Kidney (tissue), 14 donors: ENCODE results near the gene FERMT1. TPM values are rescaled to one million over a fixed set of nuclear protein-coding genes. Genes with fewer than 3 reads are reported as not detected.
A peak's percentile ranks its signal among the peaks of the same experiment; 100 is the strongest.
"Not testable (repeated sequence)": the region's sequence is repeated elsewhere in the genome, so short reads cannot be mapped to it uniquely, and the experiment has no call there.

Experiments
- DNase-seq, 5 donors: peaks; one replicate each; pipeline ENCODE4 v3.0.0-alpha.2; 2013 to 2020
- FAIRE-seq: peaks from 2 replicates; lab custom pipeline; 2012; peaks lifted over from hg19 to GRCh38; lab: Jason Lieb, UNC
- H3K27ac ChIP-seq, 2 donors: one replicate each; pipeline ENCODE4 v1.7.0; 2013; ENCODE audit warnings: low read depth in 2 of 2, low read length in 2 of 2, inconsistent platforms in 1 of 2
- H3K27me3 ChIP-seq: one replicate; pipeline ENCODE4 v1.7.1; 2013; ENCODE audit warnings: low read length, inconsistent platforms; ENCODE audit not compliant: control insufficient read depth, insufficient read depth
- H3K36me3 ChIP-seq, 3 donors: one replicate each; pipeline versions ENCODE4 v1.7.0 to v1.7.1; 2013; ENCODE audit warnings: low read length in 3 of 3, control low read depth in 1 of 3, inconsistent platforms in 1 of 3; ENCODE audit not compliant: insufficient read depth in 3 of 3, control insufficient read depth in 2 of 3
- H3K4me1 ChIP-seq, 3 donors: one replicate each; pipeline versions ENCODE4 v1.7.0 to v1.7.1; 2013; ENCODE audit warnings: low read length in 3 of 3, inconsistent platforms in 1 of 3, low read depth in 1 of 3; ENCODE audit not compliant: control insufficient read depth in 2 of 3, insufficient read depth in 2 of 3
- H3K4me3 ChIP-seq, 3 donors: one replicate each; pipeline versions ENCODE4 v1.7.0 to v1.8.1; 2013; ENCODE audit warnings: low read length in 3 of 3, control low read depth in 1 of 3, inconsistent platforms in 1 of 3
- H3K9ac ChIP-seq, 3 donors: one replicate each; pipeline versions ENCODE4 v1.7.0 to v1.7.1; 2013; ENCODE audit warnings: low read length in 3 of 3, control low read depth in 1 of 3, inconsistent platforms in 1 of 3
- H3K9me3 ChIP-seq, 3 donors: one replicate each; pipeline versions ENCODE4 v1.7.0 to v1.7.1; 2013; ENCODE audit warnings: low read length in 3 of 3, control low read depth in 1 of 3, inconsistent platforms in 1 of 3; ENCODE audit not compliant: control insufficient read depth in 2 of 3, insufficient read depth in 1 of 3
- CTCF ChIP-seq: IDR thresholded peaks from 3 replicates; pipeline ENCODE4 v1.5.1; 2012; ENCODE audit warnings: mild to moderate bottlenecking, moderate library complexity, borderline replicate concordance; ENCODE audit not compliant: insufficient read depth; ENCODE audit errors: extremely low read depth
- intact Hi-C: fragments of 100-400 bp; cut with DNase I; formaldehyde crosslinking; loops from one replicate; pipeline ENCODE4 v1.11.1; 2022
- polyA plus RNA-seq: library from polyadenylated mRNA; stranded (reverse); fragments of 350-450 nt; fragmentation: Illumina TruSeq; extraction: RNeasy Lipid Tissue Mini Kit (QIAGEN cat#74804); gene quantifications from one replicate; pipeline ENCODE4 v1.2.3, GENCODE V29; 2014; ENCODE audit warnings: low read depth, low replicate concordance; ENCODE audit not compliant: insufficient read depth
- total RNA-seq: library from RNA; stranded (reverse); fragmentation: NEBNext Ultra II Directional; extraction: Animal tissue kit (Norgen Biotek cat#: 25700); gene quantifications from one replicate; pipeline ENCODE4 v1.2.1, GENCODE V29; 2021
- donor health status: control.
- donor health status: control.
- donor health status: control.
- donor health status: control.
- donor health status: control.
- donor health status: DM: yes; HTN: yes; CAD: no.
- donor health status: Normal renal cell carcinoma (clear cell type).

FERMT1 gene
- total and polyA plus RNA-seq, 2 donors from 2014 or later: 0.57 to 2.2 TPM

GRCh38 chr20:6055161-6055783 lies 67.6 kb downstream of the FERMT1 start:
- no peak overlapping the region for H3K4me3 ChIP-seq
- H3K9ac ChIP-seq: no peak overlapping the region
- H3K9me3 ChIP-seq: no peaks in the 10 kb centered on the region
- no peak overlapping the region for H3K27ac ChIP-seq
- H3K36me3 ChIP-seq: no peaks in the 10 kb centered on the region
- FAIRE-seq (no peak), DNase-seq (peak in 4 of 5 donors; percentile 70 to 83 (median 74))
- peaks cover 0 to 12% (median 0%) of the 10 kb centered on the region in 3 donors for H3K4me1 ChIP-seq
- intact Hi-C loops: no loop called here
- no peaks in the 10 kb centered on the region for H3K27me3 ChIP-seq
- no peak for TF ChIP-seq CTCF

DNA sequence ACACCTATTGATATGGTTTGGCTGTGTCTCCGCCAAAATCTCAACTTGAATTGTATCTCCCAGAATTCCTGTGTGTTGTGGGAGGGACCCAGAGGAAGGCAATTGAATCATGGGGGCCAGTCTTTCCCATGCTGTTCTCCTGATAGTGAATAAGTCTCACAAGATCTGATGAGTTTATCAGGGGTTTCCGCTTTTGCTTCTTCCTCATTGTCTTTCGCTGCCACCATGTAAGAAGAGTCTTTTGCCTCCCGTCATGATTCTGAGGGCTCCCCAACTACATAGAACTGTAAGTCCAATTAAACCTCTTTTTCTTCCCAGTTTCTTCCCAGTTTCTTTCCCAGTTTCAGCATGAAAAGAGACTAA lies 68.2 kb downstream of the FERMT1 start:
- not testable (repeated sequence) for H3K27me3 ChIP-seq
- H3K4me1 ChIP-seq: peaks cover 0 to 12% (median 0%) of the 10 kb centered on the region in 3 donors

GRCh38 chr20:6053776-6054688 lies 68.8 kb downstream of the FERMT1 start, which contains the start of gene LRRN4:
Gene LRRN4 (minus strand): TSS chr20:6054060. CDS start chr20:6052799, 1,261 bp downstream.
- peaks cover 0 to 12% (median 0%) of the 10 kb centered on the region in 3 donors for H3K4me1 ChIP-seq
- H3K4me3 ChIP-seq: peak within 1 kb of the TSS in 1 of 3 donors; percentile 50
- no peak within 1 kb of the TSS for H3K27ac ChIP-seq
- no peaks in the 10 kb centered on the region for H3K36me3 ChIP-seq
- peak within 1 kb of the TSS in 1 of 3 donors; percentile 13 for H3K9ac ChIP-seq
- H3K27me3 ChIP-seq: no peaks in the 10 kb centered on the region
- TF ChIP-seq CTCF: no peak
- intact Hi-C loops: no loop called here
- DNase-seq (peak; percentile 83 to 96 (median 92)), FAIRE-seq (no peak)
- no peaks in the 10 kb centered on the region for H3K9me3 ChIP-seq

More for the DNA sequence above, 68.2 kb downstream of the FERMT1 start:
- H3K9me3 ChIP-seq, FAIRE-seq, H3K4me3 ChIP-seq, DNase-seq, H3K36me3 ChIP-seq, H3K27ac ChIP-seq, intact Hi-C loops, H3K9ac ChIP-seq: not testable (repeated sequence)
